ENCODE results near the gene BHLHA9.

Gene BHLHA9

GRCh38 chr17:1270210-1271029 is at the start of gene BHLHA9:
TSS of gene BHLHA9 (plus strand) at chr17:1270444. CDS start at chr17:1270564, 120 bp downstream.
- TF ChIP-seq, protein P1, sequence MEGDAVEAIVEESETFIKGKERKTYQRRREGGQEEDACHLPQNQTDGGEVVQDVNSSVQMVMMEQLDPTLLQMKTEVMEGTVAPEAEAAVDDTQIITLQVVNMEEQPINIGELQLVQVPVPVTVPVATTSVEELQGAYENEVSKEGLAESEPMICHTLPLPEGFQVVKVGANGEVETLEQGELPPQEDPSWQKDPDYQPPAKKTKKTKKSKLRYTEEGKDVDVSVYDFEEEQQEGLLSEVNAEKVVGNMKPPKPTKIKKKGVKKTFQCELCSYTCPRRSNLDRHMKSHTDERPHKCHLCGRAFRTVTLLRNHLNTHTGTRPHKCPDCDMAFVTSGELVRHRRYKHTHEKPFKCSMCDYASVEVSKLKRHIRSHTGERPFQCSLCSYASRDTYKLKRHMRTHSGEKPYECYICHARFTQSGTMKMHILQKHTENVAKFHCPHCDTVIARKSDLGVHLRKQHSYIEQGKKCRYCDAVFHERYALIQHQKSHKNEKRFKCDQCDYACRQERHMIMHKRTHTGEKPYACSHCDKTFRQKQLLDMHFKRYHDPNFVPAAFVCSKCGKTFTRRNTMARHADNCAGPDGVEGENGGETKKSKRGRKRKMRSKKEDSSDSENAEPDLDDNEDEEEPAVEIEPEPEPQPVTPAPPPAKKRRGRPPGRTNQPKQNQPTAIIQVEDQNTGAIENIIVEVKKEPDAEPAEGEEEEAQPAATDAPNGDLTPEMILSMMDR (IDR thresholded peaks at IDR 0.05) = no peak
- no peak for TF ChIP-seq ZFX (IDR thresholded peaks at IDR 0.05; ENCODE audit: borderline replicate concordance)
- H3K27ac ChIP-seq = no peak within 1 kb of the TSS

DNA sequence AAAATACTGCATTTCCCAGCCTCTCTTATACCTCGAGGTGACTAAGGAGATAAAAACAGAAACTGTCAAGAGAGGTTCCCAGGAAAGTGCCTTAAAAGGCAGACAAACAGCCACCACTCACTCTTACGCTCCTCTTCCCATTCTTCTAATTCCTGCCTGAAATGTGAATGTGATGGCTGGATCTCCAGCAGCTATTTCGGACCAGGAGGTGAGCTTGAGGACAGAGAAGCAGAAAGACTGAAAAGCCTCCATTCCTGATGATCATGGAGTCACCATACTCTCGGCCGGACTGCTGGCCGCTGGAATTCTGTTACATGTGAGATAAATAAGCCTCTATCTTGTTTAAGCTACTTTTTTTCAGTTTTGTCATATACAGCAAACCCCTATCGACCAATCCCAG is 49.0 kb upstream of the BHLHA9 start:
- TF ChIP-seq ZFX (IDR thresholded peaks at IDR 0.05; ENCODE audit: borderline replicate concordance) = no peak
- TF ChIP-seq, protein P1 (IDR thresholded peaks at IDR 0.05) = no peak
- H3K27ac ChIP-seq = no peak overlapping the region

DNA sequence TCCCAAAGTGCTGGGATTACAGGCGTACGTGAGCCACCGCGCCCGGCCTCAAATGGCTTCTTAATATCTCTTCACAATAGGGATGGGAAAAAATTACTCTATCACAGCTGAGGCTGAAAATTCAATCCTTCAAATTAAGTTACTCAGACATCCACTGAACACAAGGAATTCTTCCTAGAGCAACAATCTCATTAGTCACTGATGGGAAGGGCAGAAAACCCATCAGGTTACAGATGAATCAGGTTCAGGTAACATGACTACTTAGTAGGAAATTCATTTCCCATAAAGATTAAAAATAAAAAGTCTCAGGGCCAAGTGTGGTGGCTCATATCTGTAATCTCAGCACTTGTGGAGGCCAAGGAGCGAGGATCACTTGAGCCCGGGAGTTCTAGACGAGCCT is 47.9 kb upstream of the BHLHA9 start:
- TF ChIP-seq, protein P1 (IDR thresholded peaks at IDR 0.05) = no peak

GRCh38 chr17:1223662-1224061 is 46.6 kb upstream of the BHLHA9 start:
- TF ChIP-seq, protein P1 (IDR thresholded peaks at IDR 0.05) = no peak
- no peak for TF ChIP-seq ZFX (IDR thresholded peaks at IDR 0.05; ENCODE audit: borderline replicate concordance)
- no peak overlapping the region for H3K27ac ChIP-seq

More for the DNA sequence above, 47.9 kb upstream of the BHLHA9 start:
- no peak overlapping the region for H3K27ac ChIP-seq

- no peak overlapping the region for H3K27ac ChIP-seq
- TF ChIP-seq, protein P1 (IDR thresholded peaks at IDR 0.05) = no peak
- TF ChIP-seq ZFX (IDR thresholded peaks at IDR 0.05; ENCODE audit: borderline replicate concordance) = no peak
Observed at GRCh38 chr17:1224330-1224729, 45.9 kb upstream of the BHLHA9 start.

GRCh38 chr17:1226308-1226707 is 43.9 kb upstream of the BHLHA9 start:
- TF ChIP-seq ZFX (IDR thresholded peaks at IDR 0.05; ENCODE audit: borderline replicate concordance) = no peak
- TF ChIP-seq, protein P1 (IDR thresholded peaks at IDR 0.05) = no peak
- no peak overlapping the region for H3K27ac ChIP-seq

DNA sequence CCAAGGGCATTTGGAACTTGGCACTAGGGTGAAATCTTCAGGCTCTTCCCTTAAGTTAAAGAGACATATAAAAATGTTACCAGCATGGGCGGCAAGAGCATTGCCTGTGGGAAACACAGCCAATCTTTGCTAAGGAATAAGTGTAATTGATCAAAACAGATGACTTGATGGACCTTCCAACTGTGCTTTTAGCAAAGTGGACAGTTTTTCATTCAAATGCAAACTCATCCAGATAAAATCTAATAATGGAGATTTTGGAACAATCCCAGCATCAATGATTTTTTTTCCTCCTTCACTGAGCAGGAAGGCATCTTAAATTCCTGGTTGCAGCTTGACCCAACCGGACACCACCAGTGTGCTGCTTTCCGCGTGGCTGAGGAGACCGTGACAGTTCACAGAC is 42.9 kb upstream of the BHLHA9 start:
- no peak overlapping the region for H3K27ac ChIP-seq
- TF ChIP-seq, protein P1 (IDR thresholded peaks at IDR 0.05) = no peak
- no peak for TF ChIP-seq ZFX (IDR thresholded peaks at IDR 0.05; ENCODE audit: borderline replicate concordance)

Measured in 22Rv1 (cell line).